Tibial artery (tissue), 4 donors: ENCODE measurements around the gene C1orf94.

Source experiments
- DNase-seq, 2 donors: peaks; one replicate each; pipeline ENCODE4 v3.0.0-alpha.2; 2019
- H3K27ac ChIP-seq, 2 donors: fragments of 200-600 bp; sonication (generic) in 1 of 2; 1 replicate in 1 of 2; 2 replicates in 1 of 2; pipeline ENCODE4 v1.5.1; 2018 to 2019; ENCODE audit warnings: mild to moderate bottlenecking in 1 of 2
- H3K27me3 ChIP-seq, 2 donors: fragments of 200-600 bp; sonication (generic) in 1 of 2; one replicate each; pipeline versions ENCODE4 v1.5.1 to v1.6.0; 2016 to 2019
- H3K36me3 ChIP-seq, 3 donors: fragments of 200-600 bp; sonication (generic) in 2 of 3; one replicate each; pipeline ENCODE4 v1.5.1; 2016 to 2019; ENCODE audit warnings: mild to moderate bottlenecking in 2 of 3
- H3K4me1 ChIP-seq, 4 donors: fragments of 200-600 bp; sonication (generic) in 2 of 4; 1 replicate in 3 of 4; 2 replicates in 1 of 4; pipeline ENCODE4 v1.5.1; 2016 to 2019
- H3K4me3 ChIP-seq, 2 donors: fragments of 200-600 bp; sonication (generic) in 1 of 2; 1 replicate in 1 of 2; 2 replicates in 1 of 2; pipeline ENCODE4 v1.5.1; 2018 to 2019; ENCODE audit warnings: mild to moderate bottlenecking in 2 of 2
- H3K9me3 ChIP-seq, 3 donors: fragments of 200-600 bp; sonication (generic) in 1 of 3; one replicate each; pipeline ENCODE4 v1.5.1; 2016 to 2019
- CTCF ChIP-seq, 2 experiments: fragments of 200-600 bp in 1 of 2; fragments of 450-650 bp in 1 of 2; IDR thresholded peaks; one replicate each; pipeline ENCODE4 v1.5.1; 2017 to 2019; ENCODE audit warnings: antibody characterized with exemption in 2 of 2, mild to moderate bottlenecking in 1 of 2, moderate library complexity in 1 of 2
- intact Hi-C: fragments of 100-400 bp; cut with DNase I; formaldehyde crosslinking; loops from one replicate; pipeline ENCODE4 v1.15.0; 2023; ENCODE audit warnings: low total_unique reads

Gene C1orf94

DNA sequence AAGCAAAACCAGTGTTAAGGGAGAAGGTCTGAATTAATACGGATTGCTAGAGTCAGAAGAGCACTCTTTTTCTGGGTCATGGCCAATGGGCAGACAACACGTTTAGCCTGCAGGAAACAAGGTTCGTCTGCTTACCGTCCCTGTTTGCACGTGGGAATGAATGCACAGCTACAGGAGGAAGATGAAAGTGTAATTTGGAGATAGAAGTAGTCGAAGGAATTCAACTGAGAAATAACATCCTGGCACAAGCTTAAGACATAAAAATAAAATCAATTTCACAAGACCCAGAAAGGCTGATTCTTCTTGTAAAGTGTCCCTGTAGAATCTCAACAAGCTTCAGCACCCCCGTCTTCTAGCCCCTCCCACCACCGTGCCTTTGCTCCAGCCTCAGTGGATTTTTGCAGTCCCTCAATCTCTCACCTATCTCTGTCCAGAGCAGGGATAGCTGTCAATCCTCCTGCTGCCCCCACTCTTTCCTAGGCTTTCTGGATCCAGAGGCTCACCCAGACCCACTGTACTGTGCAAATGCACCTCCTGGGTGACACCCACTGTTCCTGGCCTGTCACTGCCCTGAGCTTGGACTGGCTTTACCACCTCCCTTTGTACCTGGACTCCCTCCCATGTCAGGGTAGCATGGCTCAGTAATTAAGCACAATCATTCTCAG, 60.6 kb downstream of the C1orf94 start:
- no peak for TF ChIP-seq CTCF (IDR thresholded peaks at IDR 0.05)
- intact Hi-C loops = no loop called here
- Histone ChIP-seq H3K9me3 (peaks cover 0 to 3% (median 0%) of the 10 kb centered on the region in 3 donors), H3K4me1 (no peaks in the 10 kb centered on the region), H3K27me3 (peaks cover 0 to 5% of the 10 kb centered on the region in 2 donors), H3K36me3 (no peaks in the 10 kb centered on the region), H3K4me3 (no peak overlapping the region), H3K27ac (no peak overlapping the region)
- DNase-seq = no peak

DNA sequence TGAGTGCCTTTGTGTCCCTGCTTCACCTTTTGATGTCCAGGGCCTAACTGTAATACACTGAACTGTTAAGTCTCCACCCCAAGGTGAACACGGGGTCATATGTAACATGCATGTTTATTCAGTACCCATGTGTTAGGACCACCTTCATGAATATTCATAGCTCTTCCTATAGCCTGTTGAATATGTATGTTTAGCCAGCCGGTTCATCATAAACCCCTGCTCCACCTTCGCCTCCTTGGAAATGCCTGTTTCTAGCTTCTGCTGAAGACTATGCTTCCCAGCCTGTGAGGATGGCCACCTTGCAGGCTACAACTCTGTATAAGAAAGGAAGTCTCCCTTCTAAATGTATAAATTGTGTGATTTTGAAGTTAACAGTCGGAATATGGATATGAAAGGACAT, 69.3 kb downstream of the C1orf94 start:
- no peak for TF ChIP-seq CTCF (IDR thresholded peaks at IDR 0.05)
- Histone ChIP-seq H3K27ac (no peak overlapping the region), H3K4me1 (no peaks in the 10 kb centered on the region), H3K27me3 (peaks cover 0 to 3% of the 10 kb centered on the region in 2 donors), H3K9me3 (peaks cover 0 to 3% (median 0%) of the 10 kb centered on the region in 3 donors), H3K36me3 (no peaks in the 10 kb centered on the region), H3K4me3 (no peak overlapping the region)
- intact Hi-C loops = no loop called here
- DNase-seq = no peak

DNA sequence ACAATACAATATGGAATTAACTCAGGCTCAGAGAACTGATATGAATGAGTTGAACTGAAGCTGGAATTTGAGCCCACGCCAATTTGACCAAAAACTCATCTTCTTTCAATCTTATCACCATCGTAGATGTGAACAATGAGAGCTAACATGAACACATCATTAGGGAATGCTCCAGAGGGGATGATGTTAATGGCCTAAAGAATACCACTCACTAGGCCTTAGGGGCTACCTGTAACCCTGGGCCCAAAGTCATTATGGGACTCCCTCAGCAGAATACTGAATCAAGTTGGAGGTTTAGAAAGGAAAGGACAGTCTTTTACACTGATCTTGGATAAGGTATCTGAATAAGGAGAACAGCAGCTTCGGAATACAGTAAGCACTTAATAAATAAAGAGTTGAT, 73.6 kb downstream of the C1orf94 start:
- no peak for TF ChIP-seq CTCF (IDR thresholded peaks at IDR 0.05)
- intact Hi-C loops = no loop called here
- DNase-seq = no peak
- no peak overlapping the region for H3K4me3 ChIP-seq
- H3K4me1 ChIP-seq = no peaks in the 10 kb centered on the region
- no peaks in the 10 kb centered on the region for H3K36me3 ChIP-seq
- H3K9me3 ChIP-seq = no peaks in the 10 kb centered on the region
- H3K27me3 ChIP-seq = peaks cover 0 to 3% of the 10 kb centered on the region in 2 donors
- no peak overlapping the region for H3K27ac ChIP-seq

GRCh38 chr1:34262023-34262853, 85.5 kb downstream of the C1orf94 start:
- H3K36me3 ChIP-seq = no peaks in the 10 kb centered on the region
- peaks cover 0 to 21% of the 10 kb centered on the region in 2 donors for H3K27me3 ChIP-seq
- no peak overlapping the region for H3K27ac ChIP-seq
- TF ChIP-seq CTCF (IDR thresholded peaks at IDR 0.05) = no peak
- no peak for DNase-seq
- intact Hi-C loops = no loop called here
- no peaks in the 10 kb centered on the region for H3K9me3 ChIP-seq
- H3K4me3 ChIP-seq = no peak overlapping the region
- H3K4me1 ChIP-seq = no peaks in the 10 kb centered on the region

GRCh38 chr1:34262921-34263320, 86.2 kb downstream of the C1orf94 start:
- no peak overlapping the region for H3K27ac ChIP-seq
- no peak overlapping the region for H3K4me3 ChIP-seq
- H3K27me3 ChIP-seq = peaks cover 0 to 24% of the 10 kb centered on the region in 2 donors
- intact Hi-C loops = no loop called here
- H3K9me3 ChIP-seq = no peaks in the 10 kb centered on the region
- H3K4me1 ChIP-seq = no peaks in the 10 kb centered on the region
- DNase-seq = no peak
- TF ChIP-seq CTCF (IDR thresholded peaks at IDR 0.05) = no peak
- H3K36me3 ChIP-seq = no peaks in the 10 kb centered on the region
